HCT116 (cell line): ENCODE data around the gene METTL26. TPM values are rescaled to one million over a fixed set of nuclear protein-coding genes. Genes with fewer than 3 reads are reported as not detected.

Source experiments
- ATAC-seq: fragments of 200-7000 bp; cut with Tn5 transposase; 2 replicates; pipeline ENCODE4 v1.9.1; 2020; ENCODE audit warnings: mild to moderate bottlenecking, moderate library complexity
- BruUV-seq: library from RNA; stranded (reverse); fragments of 400-500 nt; replicated peaks from 2 replicates; lab custom pipeline; 2021; lab: Mats Ljungman, UMichigan
- CTCF ChIA-PET: fragments of 300-600 bp; sonication (Branson Sonifier 250); formaldehyde crosslinking; loops from one replicate; lab custom pipeline; 2021; ENCODE audit warnings: antibody characterized with exemption; lab: Charles Lee
- POLR2A ChIA-PET: fragments of 300-600, 350-600 bp; sonication (Branson Sonifier 250); formaldehyde crosslinking; loops from one replicate; lab custom pipeline; 2021; ENCODE audit warnings: antibody characterized with exemption; lab: Charles Lee
- RAD21 ChIA-PET, 2 experiments: fragments of 300-600 bp; sonication (Branson Sonifier 250); formaldehyde crosslinking; loops; one replicate each; lab custom pipeline; 2023; ENCODE audit warnings: low total read pairs in 2 of 2; ENCODE audit not compliant: uncharacterized antibody in 2 of 2, unreplicated experiment in 2 of 2, low non-redundant PET in 1 of 2; lab: Charles Lee
- DNase-seq: peaks from one replicate; pipeline ENCODE4 v3.0.0-alpha.2; 2010; ENCODE audit warnings: low read depth, low spot score
- H2AFZ ChIP-seq: fragments of 200-600 bp; shearing (Covaris generic), sonication (generic); 2 replicates; pipeline ENCODE4 v1.6.1; 2017; ENCODE audit warnings: low read depth, mixed run types, mixed read lengths, antibody characterized with exemption, low read length; ENCODE audit not compliant: poor library complexity, severe bottlenecking
- H3K27ac ChIP-seq: 2 replicates; pipeline ENCODE4 v1.5.1; 2012; ENCODE audit warnings: low read depth, low read length
- H3K27me3 ChIP-seq: fragments of 200-600 bp; sonication (generic); 2 replicates; pipeline ENCODE4 v1.6.1; 2016; ENCODE audit warnings: mixed run types, low read length, mixed read lengths; ENCODE audit not compliant: insufficient read depth
- H3K36me3 ChIP-seq, 2 experiments: fragments of 200-500 bp in 1 of 2; fragments of 200-600 bp in 1 of 2; sonication (Bioruptor generic) in 1 of 2; sonication (generic) in 1 of 2; 2 replicates each; pipeline versions ENCODE4 v1.5.1 to v1.6.1; 2014 to 2016; ENCODE audit warnings: low read length in 2 of 2, inconsistent platforms in 1 of 2, mixed read lengths in 1 of 2, mixed run types in 1 of 2; ENCODE audit not compliant: insufficient read depth in 2 of 2, control insufficient read depth in 1 of 2
- H3K4me1 ChIP-seq, 2 experiments: fragments of 200-600 bp in 1 of 2; sonication (generic) in 1 of 2; 2 replicates each; pipeline versions ENCODE4 v1.5.1 to v1.6.1; 2012 to 2017; ENCODE audit warnings: low read length in 2 of 2, inconsistent platforms in 1 of 2, mild to moderate bottlenecking in 1 of 2, mixed read lengths in 1 of 2, mixed run types in 1 of 2, moderate library complexity in 1 of 2; ENCODE audit not compliant: insufficient read depth in 2 of 2, control insufficient read depth in 1 of 2
- H3K4me2 ChIP-seq: fragments of 200-600 bp; sonication (generic); 2 replicates; pipeline ENCODE4 v1.6.1; 2017; ENCODE audit warnings: mixed run types, low read length, mixed read lengths
- H3K4me3 ChIP-seq, 2 experiments: fragments of 200-600 bp in 1 of 2; sonication (generic) in 1 of 2; replicated peaks in 1 of 2; 2 replicates each; pipeline ENCODE4 v1.5.1; 2011 to 2016; ENCODE audit warnings: low read length in 2 of 2, control low read depth in 1 of 2, low read depth in 1 of 2, mild to moderate bottlenecking in 1 of 2, mixed read lengths in 1 of 2, mixed run types in 1 of 2
- H3K79me2 ChIP-seq: fragments of 200-600 bp; sonication (generic); 2 replicates; pipeline ENCODE4 v1.6.1; 2017; ENCODE audit warnings: mild to moderate bottlenecking, mixed run types, low read length, moderate library complexity, mixed read lengths; ENCODE audit not compliant: insufficient read depth
- H3K9ac ChIP-seq: fragments of 200-600 bp; sonication (generic); 2 replicates; pipeline ENCODE4 v1.6.1; 2016; ENCODE audit warnings: low read length, mixed read lengths
- H3K9me2 ChIP-seq: fragments of 200-600 bp; sonication (generic), shearing (Covaris generic); 2 replicates; pipeline ENCODE4 v1.6.1; 2017; ENCODE audit warnings: mixed run types, mild to moderate bottlenecking, moderate library complexity; ENCODE audit not compliant: insufficient read depth
- H3K9me3 ChIP-seq, 2 experiments: fragments of 200-500 bp in 1 of 2; fragments of 200-600 bp in 1 of 2; sonication (Bioruptor generic) in 1 of 2; sonication (generic) in 1 of 2; 2 replicates each; pipeline ENCODE4 v1.6.1; 2014 to 2017; ENCODE audit warnings: low read length in 2 of 2, mixed read lengths in 2 of 2, inconsistent platforms in 1 of 2, low read depth in 1 of 2, mild to moderate bottlenecking in 1 of 2, mixed run types in 1 of 2, moderate library complexity in 1 of 2; ENCODE audit not compliant: control insufficient read depth in 1 of 2, insufficient read depth in 1 of 2
- H4K20me1 ChIP-seq: fragments of 200-600 bp; sonication (generic), shearing (Covaris generic); 2 replicates; pipeline ENCODE4 v1.6.1; 2017; ENCODE audit warnings: mixed run types, mild to moderate bottlenecking, moderate library complexity; ENCODE audit not compliant: insufficient read depth
- CEBPB ChIP-seq: IDR thresholded peaks from 2 replicates; pipeline ENCODE4 v1.6.1; 2012; ENCODE audit warnings: low read depth
- CTCF ChIP-seq, 3 experiments: fragments of 200-600 bp in 1 of 3; sonication (generic) in 1 of 3; IDR thresholded peaks in 2 of 3; conservative IDR thresholded peaks in 1 of 3; 2 replicates each; pipeline ENCODE4 v1.5.1; 2012 to 2017; ENCODE audit warnings: low read depth in 2 of 3, low read length in 2 of 3, antibody characterized with exemption in 1 of 3, borderline replicate concordance in 1 of 3, control low read depth in 1 of 3, mild to moderate bottlenecking in 1 of 3, mixed read lengths in 1 of 3, mixed run types in 1 of 3, moderate library complexity in 1 of 3; ENCODE audit not compliant: insufficient read depth in 1 of 3
- EGR1 ChIP-seq: IDR thresholded peaks from 2 replicates; pipeline ENCODE4 v1.6.1; 2012; ENCODE audit warnings: low read depth
- ELF1 ChIP-seq: IDR thresholded peaks from 2 replicates; pipeline ENCODE4 v1.6.1; 2012; ENCODE audit warnings: low read depth, borderline replicate concordance
- EZH2phosphoT487 ChIP-seq: fragments of 200-600 bp; IDR thresholded peaks from 2 replicates; pipeline ENCODE4 v1.6.1; 2018; ENCODE audit warnings: antibody characterized with exemption, borderline replicate concordance
- JUND ChIP-seq: IDR thresholded peaks from 2 replicates; pipeline ENCODE4 v1.6.1; 2012
- MAX ChIP-seq: IDR thresholded peaks from 2 replicates; pipeline ENCODE4 v1.6.1; 2012
- POLR2AphosphoS5 ChIP-seq: IDR thresholded peaks from 2 replicates; pipeline ENCODE4 v1.6.1; 2011; ENCODE audit warnings: mild to moderate bottlenecking, low read depth, low read length, moderate library complexity
- RAD21 ChIP-seq: IDR thresholded peaks from 2 replicates; pipeline ENCODE4 v1.6.1; 2012; ENCODE audit warnings: low read depth, mild to moderate bottlenecking
- SRF ChIP-seq: IDR thresholded peaks from 2 replicates; pipeline ENCODE4 v1.6.1; 2012; ENCODE audit warnings: low read depth
- TCF7L2 ChIP-seq: IDR thresholded peaks from 2 replicates; pipeline ENCODE4 v1.7.0; 2011; ENCODE audit warnings: borderline replicate concordance, inconsistent platforms; ENCODE audit not compliant: insufficient read depth, insufficient read length; ENCODE audit errors: extremely low read depth
- YY1 ChIP-seq: IDR thresholded peaks from 2 replicates; pipeline ENCODE4 v1.6.1; 2011; ENCODE audit warnings: low read length, low read depth, moderate library complexity, mild to moderate bottlenecking; ENCODE audit not compliant: insufficient replicate concordance; ENCODE audit errors: extremely low read depth
- intact Hi-C: fragments of 100-400 bp; cut with micrococcal nuclease; formaldehyde crosslinking; loops from 2 replicates; pipeline ENCODE4 v1.10.0; 2022
- total RNA-seq: library from RNA; stranded (reverse); gene quantifications from one replicate; pipeline ENCODE4 v1.2.1, GENCODE V29; 2021; ENCODE audit not compliant: unreplicated experiment
- TF ChIP-seq, protein P1 (sequence below): IDR thresholded peaks from 2 replicates; pipeline ENCODE4 v1.6.1; 2012

Gene METTL26
- total RNA-seq, 1 experiment from 2014 or later = 85.7 TPM

DNA sequence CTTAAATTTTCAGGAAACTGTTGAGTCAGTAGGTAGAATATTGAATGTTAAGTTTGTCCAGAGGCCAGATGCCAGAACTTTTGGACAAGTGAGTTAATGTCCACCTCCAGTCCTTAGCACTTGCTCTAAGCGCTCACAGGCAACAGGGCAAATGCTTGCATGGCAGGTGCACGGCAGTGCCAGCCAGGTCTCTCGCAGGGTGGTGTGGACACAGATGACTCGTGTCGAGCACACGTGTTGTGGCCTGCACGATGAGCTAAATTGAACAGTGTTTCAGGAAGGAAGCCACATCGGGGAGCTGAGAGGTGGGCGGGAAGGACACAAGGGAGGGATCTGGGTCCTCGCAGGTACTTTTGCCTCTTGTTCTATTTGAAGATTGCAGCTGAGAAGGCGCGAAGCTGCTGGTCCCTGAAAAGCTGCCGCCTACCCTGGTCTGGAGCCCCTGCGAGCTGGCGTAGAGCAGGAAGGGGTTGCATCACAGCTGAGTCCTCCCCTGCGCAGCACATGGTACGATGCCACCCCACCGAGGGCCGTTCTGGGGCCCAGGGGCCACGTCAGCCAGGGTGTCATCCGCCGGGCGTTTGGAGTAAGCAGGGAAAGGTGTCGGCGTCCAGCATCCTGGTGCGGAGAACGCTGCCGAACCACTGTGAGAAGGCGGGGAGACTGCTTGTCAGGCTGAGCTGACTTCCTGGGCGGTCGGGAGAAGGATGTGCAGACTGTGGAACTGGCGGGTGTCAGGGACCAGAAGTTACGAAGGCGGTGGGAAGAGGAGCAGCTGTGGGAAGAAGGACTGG lies 40.0 kb downstream of the METTL26 start:
- H3K79me2 ChIP-seq = peaks cover 21% of the 10 kb centered on the region; the same call in 1 of the 2 replicates
- ChIA-PET RAD21 (no interaction called here), CTCF (no interaction called here), POLR2A (no interaction called here)
- H3K4me3 ChIP-seq = no peak overlapping the region
- no peak overlapping the region for H3K4me2 ChIP-seq
- H3K9me3 ChIP-seq = no peaks in the 10 kb centered on the region
- no peak overlapping the region for H3K9ac ChIP-seq
- intact Hi-C loops = no loop called here
- H2AFZ ChIP-seq = no peak overlapping the region
- no peak for ATAC-seq
- no TSS peak for BruUV-seq
- H3K9me2 ChIP-seq = no peaks in the 10 kb centered on the region
- DNase-seq = no peak
- no peak for TF ChIP-seq SRF
- no peak for TF ChIP-seq CEBPB
- no peak for TF ChIP-seq EZH2phosphoT487
- TF ChIP-seq MAX = no peak
- no peak for TF ChIP-seq JUND
- no peak for TF ChIP-seq RAD21
- no peak for TF ChIP-seq ELF1
- TF ChIP-seq EGR1 = no peak
- TF ChIP-seq YY1 = no peak
- TF ChIP-seq, protein P1, sequence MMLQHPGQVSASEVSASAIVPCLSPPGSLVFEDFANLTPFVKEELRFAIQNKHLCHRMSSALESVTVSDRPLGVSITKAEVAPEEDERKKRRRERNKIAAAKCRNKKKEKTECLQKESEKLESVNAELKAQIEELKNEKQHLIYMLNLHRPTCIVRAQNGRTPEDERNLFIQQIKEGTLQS = no peak
- no peak for TF ChIP-seq CTCF (IDR thresholded peaks at IDR 0.05 in 2 of 3, conservative IDR thresholded peaks at IDR 0.05 in 1 of 3; ENCODE audit: borderline replicate concordance in 1 of 3, insufficient read depth in 1 of 3, low read depth in 2 of 3, low read length in 2 of 3)
- TF ChIP-seq POLR2AphosphoS5 = no peak
- TF ChIP-seq TCF7L2 = no peak
- H4K20me1 ChIP-seq = no peaks in the 10 kb centered on the region
- no peaks in the 10 kb centered on the region for H3K27me3 ChIP-seq
- H3K36me3 ChIP-seq = peaks cover 0 to 3% of the 10 kb centered on the region in 2 experiments; a peak in 1 of 4 replicates
- H3K4me1 ChIP-seq = peaks cover 26 to 29% of the 10 kb centered on the region in 2 experiments
- H3K27ac ChIP-seq = no peak overlapping the region
